H1 (cell line): ENCODE measurements around the gene SH2D2A. TPM values are rescaled to one million over a fixed set of nuclear protein-coding genes. Genes with fewer than 3 reads are reported as not detected.

Experiments
- CTCF ChIA-PET: fragments of 300-600 bp; sonication (Branson Sonifier 250); formaldehyde crosslinking; loops from one replicate; lab custom pipeline; 2021; ENCODE audit not compliant: partially characterized antibody; lab: Charles Lee
- POLR2A ChIA-PET: fragments of 300-600 bp; sonication (Branson Sonifier 250); formaldehyde crosslinking; loops from one replicate; lab custom pipeline; 2021; ENCODE audit warnings: inconsistent platforms; ENCODE audit not compliant: partially characterized antibody; lab: Charles Lee
- DNase-seq, 2 experiments: peaks; one replicate each; pipeline versions ENCODE4 v3.0.0 to v3.0.0-alpha.2; 2010 to 2022; ENCODE audit warnings: low spot score in 2 of 2, low read depth in 1 of 2, mixed read lengths in 1 of 2
- FAIRE-seq: peaks from 2 replicates; lab custom pipeline; 2011; peaks lifted over from hg19 to GRCh38; lab: Jason Lieb, UNC
- H2AFZ ChIP-seq: 2 replicates; pipeline ENCODE4 v1.8.1; 2012; ENCODE audit warnings: low read length, inconsistent platforms
- H2AK5ac ChIP-seq: 2 replicates; pipeline ENCODE4 v1.6.1; 2013; ENCODE audit warnings: low read depth, low read length
- H2BK120ac ChIP-seq: replicated peaks from 2 replicates; pipeline ENCODE3; 2013; ENCODE audit warnings: low read depth, low read length, inconsistent platforms
- H2BK12ac ChIP-seq: 2 replicates; pipeline ENCODE4 v1.6.1; 2013; ENCODE audit warnings: low read depth, low read length
- H2BK15ac ChIP-seq: 2 replicates; pipeline ENCODE4 v1.6.1; 2013; ENCODE audit warnings: low read length
- H2BK20ac ChIP-seq: 2 replicates; pipeline ENCODE4 v1.6.1; 2013; ENCODE audit warnings: low read length
- H2BK5ac ChIP-seq: 2 replicates; pipeline ENCODE4 v1.6.1; 2013; ENCODE audit warnings: low read depth, low read length
- H3K14ac ChIP-seq: 2 replicates; pipeline ENCODE4 v1.6.1; 2013; ENCODE audit warnings: inconsistent platforms; ENCODE audit not compliant: insufficient read length
- H3K18ac ChIP-seq: 2 replicates; pipeline ENCODE4 v1.6.1; 2013; ENCODE audit warnings: low read length; ENCODE audit errors: extremely low read depth
- H3K23ac ChIP-seq: 2 replicates; pipeline ENCODE4 v1.6.1; 2013; ENCODE audit warnings: inconsistent platforms; ENCODE audit not compliant: insufficient read length
- H3K23me2 ChIP-seq: 2 replicates; pipeline ENCODE4 v1.6.1; 2013; ENCODE audit warnings: low read depth, low read length
- H3K27ac ChIP-seq: 2 replicates; pipeline ENCODE4 v1.6.1; 2011; ENCODE audit warnings: low read depth, low read length, inconsistent platforms
- H3K27me3 ChIP-seq, 4 experiments: replicated peaks in 1 of 4; 1 replicate in 1 of 4; 2 replicates in 3 of 4; pipeline versions ENCODE4 v1.6.1 to v1.8.1; 2011 to 2013; ENCODE audit warnings: low read length in 3 of 4, mild to moderate bottlenecking in 3 of 4, inconsistent platforms in 2 of 4, mixed read lengths in 2 of 4, moderate library complexity in 1 of 4; ENCODE audit not compliant: control insufficient read depth in 3 of 4, insufficient read depth in 3 of 4; ENCODE audit errors: extremely low read depth in 1 of 4
- H3K36me3 ChIP-seq, 4 experiments: 2 replicates each; pipeline versions ENCODE4 v1.6.1 to v1.8.1; 2011 to 2013; ENCODE audit warnings: mild to moderate bottlenecking in 4 of 4, low read length in 3 of 4, moderate library complexity in 2 of 4, control low read depth in 1 of 4, inconsistent platforms in 1 of 4; ENCODE audit not compliant: insufficient read depth in 4 of 4, control insufficient read depth in 2 of 4
- H3K4ac ChIP-seq: replicated peaks from 2 replicates; pipeline ENCODE3; 2013; ENCODE audit warnings: low read length, low read depth, mixed read lengths, inconsistent platforms; ENCODE audit not compliant: insufficient read length
- H3K4me1 ChIP-seq, 4 experiments: replicated peaks in 1 of 4; 1 replicate in 1 of 4; 2 replicates in 3 of 4; pipeline versions ENCODE4 v1.6.1 to v1.8.1; 2011 to 2013; ENCODE audit warnings: low read length in 3 of 4, inconsistent platforms in 2 of 4, mixed read lengths in 1 of 4; ENCODE audit not compliant: insufficient read depth in 4 of 4, control insufficient read depth in 3 of 4
- H3K4me2 ChIP-seq, 2 experiments: 2 replicates each; pipeline versions ENCODE4 v1.6.1 to v1.8.1; 2011 to 2013; ENCODE audit warnings: low read depth in 2 of 2, low read length in 2 of 2, control low read depth in 1 of 2, inconsistent platforms in 1 of 2, mild to moderate bottlenecking in 1 of 2; ENCODE audit not compliant: insufficient read depth in 1 of 2
- H3K4me3 ChIP-seq, 4 experiments: fragments of 200-600, 300-600 bp in 1 of 4; sonication (generic), shearing (Covaris generic), sonication (Bioruptor Twin) in 1 of 4; 2 replicates each; pipeline versions ENCODE4 v1.5.1 to v1.8.1; 2011 to 2016; ENCODE audit warnings: low read length in 4 of 4, low read depth in 3 of 4, control low read depth in 2 of 4, inconsistent platforms in 2 of 4, mild to moderate bottlenecking in 2 of 4, mixed read lengths in 1 of 4, moderate library complexity in 1 of 4; ENCODE audit not compliant: insufficient read depth in 2 of 4; ENCODE audit errors: extremely low read depth in 1 of 4
- H3K56ac ChIP-seq: replicated peaks from 2 replicates; pipeline ENCODE3; 2013; ENCODE audit warnings: low read depth, mild to moderate bottlenecking, mixed read lengths, low read length, inconsistent platforms; ENCODE audit not compliant: insufficient read length
- H3K79me1 ChIP-seq: 2 replicates; pipeline ENCODE4 v1.6.1; 2013; ENCODE audit warnings: low read depth, low read length, control low read depth
- H3K79me2 ChIP-seq, 2 experiments: 2 replicates each; pipeline versions ENCODE4 v1.6.1 to v1.8.1; 2012 to 2013; ENCODE audit warnings: low read length in 2 of 2, mild to moderate bottlenecking in 2 of 2, inconsistent platforms in 1 of 2; ENCODE audit not compliant: insufficient read depth in 2 of 2, control insufficient read depth in 1 of 2
- H3K9ac ChIP-seq, 4 experiments: replicated peaks in 1 of 4; 1 replicate in 1 of 4; 2 replicates in 3 of 4; pipeline versions ENCODE4 v1.6.1 to v1.8.1; 2011 to 2013; ENCODE audit warnings: low read depth in 3 of 4, low read length in 3 of 4, control low read depth in 2 of 4, mild to moderate bottlenecking in 2 of 4, moderate library complexity in 2 of 4, inconsistent platforms in 1 of 4; ENCODE audit errors: extremely low read depth in 1 of 4
- H3K9me3 ChIP-seq, 2 experiments: 2 replicates each; pipeline versions ENCODE4 v1.6.1 to v1.8.1; 2012 to 2013; ENCODE audit warnings: mild to moderate bottlenecking in 2 of 2, moderate library complexity in 2 of 2, control low read depth in 1 of 2, inconsistent platforms in 1 of 2, low read depth in 1 of 2, low read length in 1 of 2, mixed read lengths in 1 of 2; ENCODE audit not compliant: insufficient read depth in 2 of 2
- H4K20me1 ChIP-seq, 2 experiments: replicated peaks in 1 of 2; 2 replicates each; pipeline versions ENCODE3 to v1.8.1; 2011 to 2013; ENCODE audit warnings: inconsistent platforms in 2 of 2, low read length in 2 of 2, mild to moderate bottlenecking in 1 of 2; ENCODE audit not compliant: insufficient read depth in 2 of 2, control insufficient read depth in 1 of 2
- H4K5ac ChIP-seq: 2 replicates; pipeline ENCODE4 v1.6.1; 2013; ENCODE audit warnings: low read length, low read depth, mixed read lengths, inconsistent platforms; ENCODE audit not compliant: insufficient read length
- H4K8ac ChIP-seq: 2 replicates; pipeline ENCODE4 v1.8.0; 2013; ENCODE audit warnings: mild to moderate bottlenecking, moderate library complexity, low read length, inconsistent platforms; ENCODE audit not compliant: insufficient read depth; ENCODE audit errors: extremely low read depth
- H4K91ac ChIP-seq: replicated peaks from 2 replicates; pipeline ENCODE3; 2013; ENCODE audit warnings: low read length, mixed read lengths, inconsistent platforms; ENCODE audit not compliant: insufficient read length
- CHD2 ChIP-seq: IDR thresholded peaks from 2 replicates; pipeline ENCODE4 v1.6.1; 2012; ENCODE audit warnings: low read length, improper control_type of control experiment
- CTBP2 ChIP-seq: IDR thresholded peaks from 2 replicates; pipeline ENCODE4 v1.7.0; 2011; ENCODE audit warnings: borderline replicate concordance, mild to moderate bottlenecking, moderate library complexity, mixed read lengths, low read length; ENCODE audit not compliant: insufficient read depth, insufficient read length
- CTCF ChIP-seq, 3 experiments: IDR thresholded peaks; 1 replicate in 2 of 3; 2 replicates in 1 of 3; pipeline versions ENCODE4 v1.5.1 to v1.6.1; 2011; ENCODE audit warnings: low read length in 3 of 3, mild to moderate bottlenecking in 3 of 3, inconsistent platforms in 2 of 3, low read depth in 1 of 3, moderate library complexity in 1 of 3; ENCODE audit not compliant: insufficient read depth in 1 of 3; ENCODE audit errors: control extremely low read depth in 1 of 3
- JUN ChIP-seq: IDR thresholded peaks from 2 replicates; pipeline ENCODE4 v1.6.1; 2011; ENCODE audit warnings: low read depth, mild to moderate bottlenecking, improper control_type of control experiment, low read length
- RAD21 ChIP-seq, 2 experiments: IDR thresholded peaks in 1 of 2; conservative IDR thresholded peaks in 1 of 2; 2 replicates each; pipeline ENCODE4 v1.6.1; 2011; ENCODE audit warnings: low read depth in 2 of 2, low read length in 2 of 2, improper control_type of control experiment in 1 of 2, inconsistent platforms in 1 of 2, mild to moderate bottlenecking in 1 of 2, moderate library complexity in 1 of 2
- SIRT6 ChIP-seq: IDR thresholded peaks from one replicate; pipeline ENCODE4 v1.7.1; 2012; ENCODE audit warnings: low read length, inconsistent platforms
- SP4 ChIP-seq: IDR thresholded peaks from 2 replicates; pipeline ENCODE4 v1.6.1; 2012; ENCODE audit warnings: low read length, inconsistent platforms
- SRF ChIP-seq: IDR thresholded peaks from 2 replicates; pipeline ENCODE4 v1.6.1; 2011; ENCODE audit warnings: mild to moderate bottlenecking, low read depth, low read length, moderate library complexity
- WGBS, 2 experiments: shearing (Covaris generic) in 1 of 2; methylation state at CpG; one replicate each; pipeline versions ENCODE4 v1.1.6 to v1.1.7; 2013 to 2015; ENCODE audit warnings: low lambda C conversion rate in 2 of 2, mixed read lengths in 2 of 2, inconsistent platforms in 1 of 2, low coverage in 1 of 2, missing lambda C conversion rate in 1 of 2; ENCODE audit not compliant: insufficient replicate concordance in 2 of 2, insufficient coverage in 1 of 2, insufficient read length in 1 of 2; ENCODE audit errors: extremely low coverage in 1 of 2, missing lambda C conversion rate in 1 of 2; 5-methylcytosine and 5-hydroxymethylcytosine counted together
- polyA plus RNA-seq, 7 experiments: library from polyadenylated mRNA; depleted of rRNA in 3 of 7; stranded (reverse) in 5 of 7; unstranded in 2 of 7; fragments of >200 nt in 5 of 7; fragments of 200-250 nt in 2 of 7; gene quantifications; 1 replicate in 5 of 7; 2 replicates in 1 of 7; 4 replicates in 1 of 7; pipeline versions ENCODE4 v1.2.1 to v1.2.3, GENCODE V29; 2011 to 2013; ENCODE audit warnings: missing spikeins in 2 of 7, mixed read lengths in 2 of 7
- total RNA-seq: library from RNA; stranded (reverse); fragmentation: NEBNext Ultra II Directional; extraction: Animal tissue kit (Norgen Biotek cat#: 25700); gene quantifications from 2 replicates; pipeline ENCODE4 v1.2.1, GENCODE V29; 2021

Gene SH2D2A
- total and polyA plus RNA-seq, 2 of the 8 experiments (the other 6 are each of a cell fraction or from before 2014, with no cell fraction given): 3.3 to 7.9 TPM

- H2AFZ ChIP-seq: no peak overlapping the region
- H3K27ac ChIP-seq: no peak overlapping the region
- H3K18ac ChIP-seq: no peak overlapping the region
- peaks cover 0 to 33% (median 29%) of the 10 kb centered on the region in 4 experiments; a peak in 6 of 7 replicates for H3K27me3 ChIP-seq
- WGBS, 2 experiments: 85% methylated on average over 7 of the region's 7 CpGs; no CpG with 5 or more reads in 1 of the 2 experiments
- H3K4ac ChIP-seq: no peak overlapping the region
- no peaks in the 10 kb centered on the region for H4K20me1 ChIP-seq
- no peak overlapping the region for H3K23ac ChIP-seq
- no peak overlapping the region for H2BK15ac ChIP-seq
- H3K79me2 ChIP-seq: no peaks in the 10 kb centered on the region
- no peak overlapping the region for H2BK120ac ChIP-seq
- H3K79me1 ChIP-seq: no peaks in the 10 kb centered on the region
- FAIRE-seq (no peak), DNase-seq (no peak)
- no peak overlapping the region for H3K4me2 ChIP-seq
- no peak overlapping the region for H3K56ac ChIP-seq
- H3K36me3 ChIP-seq: no peaks in the 10 kb centered on the region
- peaks cover 2% of the 10 kb centered on the region; the same call in 1 of the 2 replicates for H3K23me2 ChIP-seq
- CTCF ChIA-PET: interaction anchor here (0.6 to 31.8 kb wide), 10 partner anchors 12 to 224 kb away, joined by 3 to 491 read pairs (median 6); partner anchors contain the start of genes INSRR and NTRK1
- no peak overlapping the region for H2BK20ac ChIP-seq
- no peak overlapping the region for H2AK5ac ChIP-seq
- no peak overlapping the region for H4K5ac ChIP-seq
- no peaks in the 10 kb centered on the region for H3K9me3 ChIP-seq
- no peak overlapping the region for H4K8ac ChIP-seq
- H3K4me1 ChIP-seq: peaks cover 0 to 11% (median 5%) of the 10 kb centered on the region in 4 experiments; a peak in 6 of 7 replicates
- H2BK5ac ChIP-seq: no peak overlapping the region
- H3K9ac ChIP-seq: no peak overlapping the region
- H3K4me3 ChIP-seq: no peak overlapping the region
- H2BK12ac ChIP-seq: no peak overlapping the region
- H4K91ac ChIP-seq: no peak overlapping the region
- H3K14ac ChIP-seq: no peak overlapping the region
- POLR2A ChIA-PET: interaction anchor here (1.1 to 2.0 kb wide), 4 partner anchors 9 to 44 kb away, joined by 3 to 6 read pairs (median 5); partner anchors contain the start of gene PRCC
- TF ChIP-seq SIRT6 (no peak), SRF (no peak), JUN (no peak), SP4 (no peak), RAD21 (IDR thresholded peaks at IDR 0.05 in 1 of 2, conservative IDR thresholded peaks at IDR 0.05 in 1 of 2; ENCODE audit: low read depth in 2 of 2, low read length in 2 of 2) (no peak), CTBP2 (no peak), CHD2 (no peak), CTCF (IDR thresholded peaks at IDR 0.05; ENCODE audit: control extremely low read depth in 1 of 3, insufficient read depth in 1 of 3, low read depth in 1 of 3, low read length in 3 of 3) (no peak)
Observed at GRCh38 chr1:156809711-156810366, 6.8 kb downstream of the SH2D2A start.
